HepG2 (cell line): ENCODE measurements around the gene ABCB7.

Experiments
- ATF2 ChIP-seq: sonication (generic); formaldehyde crosslinking; IDR thresholded peaks from 2 replicates; pipeline ENCODE4 v1.4.0; 2020; ENCODE audit warnings: missing genetic modification reagents
- CTCF ChIP-seq: sonication (generic); formaldehyde crosslinking; IDR thresholded peaks from 2 replicates; pipeline ENCODE4 v1.5.0; 2020; ENCODE audit warnings: mild to moderate bottlenecking, missing genetic modification reagents, moderate library complexity
- ETV6 ChIP-seq: sonication (generic); formaldehyde crosslinking; conservative IDR thresholded peaks from 2 replicates; pipeline ENCODE4 v1.4.0; 2020; ENCODE audit warnings: missing genetic modification reagents
- FOXA1 ChIP-seq, 2 experiments: fragments of 450-650 bp in 1 of 2; sonication (generic) in 1 of 2; formaldehyde crosslinking in 1 of 2; IDR thresholded peaks; 2 replicates each; pipeline versions ENCODE4 v1.4.0 to v1.6.1; 2016 to 2020; ENCODE audit warnings: missing genetic modification reagents in 1 of 2
- GTF2F1 ChIP-seq: fragments of 150-350 bp; IDR thresholded peaks from 2 replicates; pipeline ENCODE4 v1.6.1; 2014; ENCODE audit warnings: low read length
- KLF16 ChIP-seq, 2 experiments: sonication (generic) in 1 of 2; formaldehyde crosslinking in 1 of 2; IDR thresholded peaks; 2 replicates each; pipeline versions ENCODE4 v1.6.1 to v1.8.0; 2016 to 2023; ENCODE audit warnings: missing genetic modification reagents in 2 of 2, missing compliant biosample characterization in 1 of 2
- RFX1 ChIP-seq: fragments of 450-650 bp; IDR thresholded peaks from 2 replicates; pipeline ENCODE4 v1.6.1; 2017
- SP140L ChIP-seq: sonication (generic); formaldehyde crosslinking; IDR thresholded peaks from 2 replicates; pipeline ENCODE4 v1.4.0; 2020; ENCODE audit warnings: missing genetic modification reagents, borderline replicate concordance

GRCh38 chrX:75074475-75074874, 81.6 kb downstream of the ABCB7 start:
- TF ChIP-seq ETV6 (no peak), ATF2 (CRISPR knock-in tag) (no peak), RFX1 (no peak), GTF2F1 (no peak), FOXA1 (IDR thresholded peaks at IDR 0.05) (no peak), FOXA1 (CRISPR knock-in tag; IDR thresholded peaks at IDR 0.05) (no peak), KLF16 (CRISPR knock-in tag; IDR thresholded peaks at IDR 0.05) (no peak), CTCF (no peak), SP140L (CRISPR knock-in tag) (no peak)
